AG04450 (cell line): ENCODE data around the gene BANF1. TPM values are rescaled to one million over a fixed set of nuclear protein-coding genes. Genes with fewer than 3 reads are reported as not detected.

Experiments used
- CTCF ChIA-PET: fragments of 300-600, 350-600 bp; formaldehyde crosslinking; extraction: SDS; loops from one replicate; lab custom pipeline; 2022; ENCODE audit warnings: antibody characterized with exemption, inconsistent platforms; lab: Charles Lee
- POLR2A ChIA-PET: fragments of 350-600 bp; formaldehyde crosslinking; extraction: SDS; loops from one replicate; lab custom pipeline; 2021; ENCODE audit warnings: antibody characterized with exemption, inconsistent platforms; lab: Yijun Ruan, JAX
- DNase-seq: peaks from one replicate; pipeline ENCODE4 v3.0.0-alpha.2; 2011; ENCODE audit warnings: low read depth, low spot score
- H3K27ac ChIP-seq: one replicate; pipeline ENCODE4 v1.5.1; 2012; ENCODE audit warnings: low read depth, low read length, control low read depth
- H3K27me3 ChIP-seq: one replicate; pipeline ENCODE4 v1.6.0; 2012; ENCODE audit warnings: low read length; ENCODE audit not compliant: control insufficient read depth, insufficient read depth
- H3K4me3 ChIP-seq: 2 replicates; pipeline ENCODE4 v1.5.1; 2011; ENCODE audit warnings: mild to moderate bottlenecking, low read depth, low read length, control low read depth
- H3K9me3 ChIP-seq: 2 replicates; pipeline ENCODE4 v1.5.1; 2012; ENCODE audit warnings: low read length; ENCODE audit not compliant: control insufficient read depth, insufficient read depth
- polyA plus RNA-seq: library from polyadenylated mRNA; depleted of rRNA; stranded (reverse); fragments of >200 nt; gene quantifications from 2 replicates; pipeline ENCODE4 v1.2.3, GENCODE V29; 2011
- TF ChIP-seq, protein P1 (sequence below): IDR thresholded peaks from 2 replicates; pipeline ENCODE4 v1.5.1; 2011; ENCODE audit warnings: low read depth, low read length, control low read depth, inconsistent platforms

Gene BANF1
- polyA plus RNA-seq, 1 experiment: 227 TPM

DNA sequence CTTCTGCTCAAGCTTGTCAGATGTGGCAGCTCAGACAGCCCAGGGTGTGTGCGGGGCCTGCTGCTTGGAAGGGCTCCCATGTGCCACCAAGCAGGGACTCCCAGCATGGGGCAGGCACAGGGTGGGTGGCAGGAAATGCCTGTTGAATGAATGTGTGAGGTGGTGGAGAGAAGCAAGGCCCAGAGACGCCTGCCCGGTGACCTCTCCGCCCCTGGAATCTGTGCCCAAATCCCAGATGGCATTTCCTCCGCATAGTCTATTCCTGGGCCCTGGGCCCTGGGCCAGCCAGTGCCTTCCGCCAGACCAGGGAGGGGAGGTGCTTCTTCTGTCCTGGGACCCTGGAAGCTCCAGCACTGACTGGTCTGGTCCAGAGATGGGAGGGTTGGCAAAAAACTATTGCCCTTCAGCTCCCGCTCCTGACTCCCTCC is 13.2 kb downstream of the BANF1 start:
- TF ChIP-seq, protein P1, sequence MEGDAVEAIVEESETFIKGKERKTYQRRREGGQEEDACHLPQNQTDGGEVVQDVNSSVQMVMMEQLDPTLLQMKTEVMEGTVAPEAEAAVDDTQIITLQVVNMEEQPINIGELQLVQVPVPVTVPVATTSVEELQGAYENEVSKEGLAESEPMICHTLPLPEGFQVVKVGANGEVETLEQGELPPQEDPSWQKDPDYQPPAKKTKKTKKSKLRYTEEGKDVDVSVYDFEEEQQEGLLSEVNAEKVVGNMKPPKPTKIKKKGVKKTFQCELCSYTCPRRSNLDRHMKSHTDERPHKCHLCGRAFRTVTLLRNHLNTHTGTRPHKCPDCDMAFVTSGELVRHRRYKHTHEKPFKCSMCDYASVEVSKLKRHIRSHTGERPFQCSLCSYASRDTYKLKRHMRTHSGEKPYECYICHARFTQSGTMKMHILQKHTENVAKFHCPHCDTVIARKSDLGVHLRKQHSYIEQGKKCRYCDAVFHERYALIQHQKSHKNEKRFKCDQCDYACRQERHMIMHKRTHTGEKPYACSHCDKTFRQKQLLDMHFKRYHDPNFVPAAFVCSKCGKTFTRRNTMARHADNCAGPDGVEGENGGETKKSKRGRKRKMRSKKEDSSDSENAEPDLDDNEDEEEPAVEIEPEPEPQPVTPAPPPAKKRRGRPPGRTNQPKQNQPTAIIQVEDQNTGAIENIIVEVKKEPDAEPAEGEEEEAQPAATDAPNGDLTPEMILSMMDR: no peak
- CTCF ChIA-PET: no interaction called here
- POLR2A ChIA-PET: no interaction called here
- peak overlapping the region; percentile 31 for H3K27ac ChIP-seq
- H3K27me3 ChIP-seq: peaks cover 3% of the 10 kb centered on the region
- DNase-seq: no peak
- H3K9me3 ChIP-seq: no peaks in the 10 kb centered on the region; the same call in 1 of the 2 replicates
- H3K4me3 ChIP-seq: no peak overlapping the region

DNA sequence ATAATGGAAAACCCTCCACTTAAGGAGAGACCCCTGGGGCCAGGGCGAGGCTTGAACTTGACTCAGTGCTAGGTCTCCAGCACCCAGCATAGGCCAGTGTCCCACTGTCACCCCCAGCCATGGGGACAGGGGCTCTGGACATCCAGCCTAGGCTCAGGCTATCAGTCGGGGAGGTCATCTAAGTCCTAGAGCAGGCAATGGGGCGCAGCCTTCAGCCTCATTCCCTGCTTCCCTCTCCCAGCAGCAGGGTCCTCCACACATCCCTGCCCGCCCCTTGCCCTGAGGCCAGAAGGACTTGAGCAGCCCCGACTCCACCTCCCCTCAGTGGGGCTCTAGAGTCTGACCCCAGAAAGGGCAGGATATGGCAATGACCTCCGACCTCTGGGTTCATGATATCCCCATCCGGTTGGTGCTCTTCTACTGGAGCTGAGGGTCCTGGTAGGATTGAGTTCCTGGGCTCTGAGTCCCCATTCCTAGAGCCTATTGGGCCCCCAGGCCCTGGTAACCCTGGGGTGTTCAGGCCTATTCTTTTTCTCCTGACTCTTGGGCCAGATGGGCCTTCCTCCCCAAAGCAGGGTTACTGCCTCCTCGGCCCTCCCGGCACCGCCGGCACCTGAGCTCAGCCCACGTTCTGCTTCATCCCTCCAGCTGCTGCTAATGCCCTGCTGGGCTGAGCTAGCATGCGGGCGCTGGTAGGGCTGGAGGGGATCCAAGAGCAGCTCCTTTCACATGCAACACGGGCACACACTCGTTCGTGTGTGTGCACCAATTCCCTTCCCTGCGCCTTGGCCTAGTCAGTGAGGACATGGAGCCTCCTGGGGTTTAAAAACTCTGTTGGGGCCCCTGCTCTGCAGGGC is 13.9 kb downstream of the BANF1 start:
- ChIA-PET CTCF (no interaction called here), POLR2A (interaction anchor here (1.2 kb wide), 1 partner anchor 155 kb away, joined by 3 read pairs; no protein-coding TSS in a partner anchor)
- TF ChIP-seq, protein P1: no peak
- H3K27ac ChIP-seq: peak overlapping the region; percentile 21
- no peak overlapping the region for H3K4me3 ChIP-seq
- no peak for DNase-seq
- H3K27me3 ChIP-seq: peaks cover 3% of the 10 kb centered on the region
- no peaks in the 10 kb centered on the region; the same call in 1 of the 2 replicates for H3K9me3 ChIP-seq

DNA sequence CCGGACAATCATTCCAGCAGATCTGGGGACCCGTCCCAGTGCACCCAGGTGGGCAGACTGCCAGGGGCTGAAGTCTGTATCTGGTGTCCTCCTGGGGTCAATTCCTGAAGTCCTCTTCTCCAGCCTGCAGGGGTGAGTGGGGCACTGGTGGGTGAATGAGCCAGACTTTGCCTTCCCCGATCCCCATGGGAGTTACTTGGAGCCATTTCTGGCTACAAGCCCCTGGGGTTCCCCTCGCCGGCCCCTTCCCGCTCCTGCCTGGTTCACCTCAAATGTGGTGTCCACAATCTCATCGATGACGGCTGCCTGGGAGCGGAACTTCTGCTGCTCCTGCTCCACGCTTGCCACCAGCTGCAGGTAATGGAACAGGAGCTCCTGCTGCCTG is 14.5 kb downstream of the BANF1 start:
- Histone ChIP-seq H3K4me3 (no peak overlapping the region), H3K27ac (no peak overlapping the region), H3K9me3 (no peaks in the 10 kb centered on the region; the same call in 1 of the 2 replicates), H3K27me3 (peaks cover 3% of the 10 kb centered on the region)
- ChIA-PET CTCF (no interaction called here), POLR2A (interaction anchor here (1.2 kb wide), 1 partner anchor 156 kb away, joined by 3 read pairs; no protein-coding TSS in a partner anchor)
- no peak for DNase-seq
- TF ChIP-seq, protein P1: no peak

DNA sequence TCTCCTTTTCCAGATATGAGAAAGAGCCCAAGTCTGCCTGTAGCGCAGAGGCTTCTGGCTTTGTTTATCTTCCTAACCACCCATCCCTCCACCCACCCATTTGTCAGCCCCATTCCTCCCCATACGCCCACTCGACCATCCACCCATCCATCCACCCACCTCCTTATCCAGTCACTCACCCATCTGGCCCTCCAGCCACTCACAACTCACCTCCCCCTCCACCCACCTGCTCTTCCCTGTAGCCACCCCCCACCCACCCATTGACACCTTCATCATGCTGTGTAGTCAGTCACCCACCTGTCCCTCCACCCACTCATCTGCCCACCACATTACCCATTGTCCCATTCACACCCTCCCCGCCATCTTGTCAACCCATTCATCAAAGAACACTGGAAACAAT is 15.0 kb downstream of the BANF1 start:
- peaks cover under 1% of the 10 kb centered on the region for H3K27me3 ChIP-seq
- POLR2A ChIA-PET: interaction anchor here (1.2 kb wide), 1 partner anchor 156 kb away, joined by 3 read pairs; no protein-coding TSS in a partner anchor
- no peak overlapping the region for H3K4me3 ChIP-seq
- H3K27ac ChIP-seq: no peak overlapping the region
- CTCF ChIA-PET: no interaction called here
- TF ChIP-seq, protein P1: no peak
- no peaks in the 10 kb centered on the region for H3K9me3 ChIP-seq
- no peak for DNase-seq

DNA sequence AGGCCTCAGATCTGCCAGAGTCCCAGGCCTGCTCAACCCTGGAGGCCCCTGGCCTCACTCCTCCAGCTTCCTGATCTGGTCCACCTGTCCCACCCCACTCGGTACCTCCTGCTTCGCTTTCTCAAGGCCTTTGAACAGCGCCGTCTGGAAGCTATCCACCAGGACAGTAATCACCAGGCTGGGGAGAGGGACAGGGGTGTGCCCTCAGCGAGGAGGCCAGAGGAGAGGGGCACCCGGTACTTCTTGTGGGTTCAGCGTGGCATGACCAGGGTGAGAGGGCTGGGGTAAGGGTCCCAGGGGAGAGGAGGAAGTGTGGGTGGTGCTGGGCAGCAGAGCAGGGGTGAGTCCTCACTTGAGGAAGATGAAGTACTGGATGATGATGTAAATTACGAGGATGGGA is 17.9 kb downstream of the BANF1 start:
- Histone ChIP-seq H3K27me3 (no peaks in the 10 kb centered on the region), H3K9me3 (no peaks in the 10 kb centered on the region), H3K4me3 (no peak overlapping the region), H3K27ac (no peak overlapping the region)
- TF ChIP-seq, protein P1: no peak
- DNase-seq: no peak
- ChIA-PET CTCF (interaction anchor here (0.8 to 3.8 kb wide), 2 partner anchors 24 to 25 kb away, joined by 3 to 48 read pairs; no protein-coding TSS in a partner anchor), POLR2A (no interaction called here)
